Right lobe of liver (tissue), 6 donors: ENCODE measurements around the gene FAM3A. TPM values are rescaled to one million over a fixed set of nuclear protein-coding genes. Genes with fewer than 3 reads are reported as not detected.
A peak's percentile ranks its signal among the peaks of the same experiment; 100 is the strongest.

ENCODE experiments used
- ATAC-seq, 4 donors: fragments of 200-7000 bp; cut with Tn5 transposase; one replicate each; pipeline ENCODE4 v1.9.1; 2020; ENCODE audit warnings: mild to moderate bottlenecking in 4 of 4, moderate library complexity in 4 of 4
- DNase-seq, 3 donors: peaks; one replicate each; pipeline ENCODE4 v3.0.0-alpha.2; 2020
- H3K27ac ChIP-seq, 3 donors: fragments of 200-600 bp; one replicate each; pipeline ENCODE4 v1.8.0; 2022
- H3K27me3 ChIP-seq, 2 donors: fragments of 200-600 bp; one replicate each; pipeline ENCODE4 v1.8.0; 2022
- H3K36me3 ChIP-seq, 4 donors: fragments of 200-600 bp; sonication (generic) in 1 of 4; one replicate each; pipeline versions ENCODE4 v1.5.1 to v1.8.0; 2017 to 2022; ENCODE audit warnings: control low read depth in 1 of 4
- H3K4me1 ChIP-seq, 4 donors: fragments of 200-600 bp; sonication (generic) in 1 of 4; one replicate each; pipeline versions ENCODE4 v1.5.1 to v1.8.0; 2017 to 2022; ENCODE audit warnings: control low read depth in 1 of 4
- H3K4me3 ChIP-seq, 3 donors: fragments of 200-600 bp; one replicate each; pipeline ENCODE4 v1.8.0; 2022
- H3K9me3 ChIP-seq, 4 donors: fragments of 200-600 bp; sonication (generic) in 1 of 4; one replicate each; pipeline versions ENCODE4 v1.5.1 to v1.8.0; 2017 to 2022; ENCODE audit warnings: control low read depth in 1 of 4
- POLR2A ChIP-seq: fragments of 450-650 bp; IDR thresholded peaks from one replicate; pipeline ENCODE4 v1.6.1; 2017; ENCODE audit warnings: antibody characterized with exemption, mild to moderate bottlenecking
- WGBS: methylation state at CpG from one replicate; pipeline ENCODE4 v1.1.6; 2018; ENCODE audit warnings: low coverage, low lambda C conversion rate; ENCODE audit not compliant: insufficient coverage; ENCODE audit errors: missing lambda C conversion rate; 5-methylcytosine and 5-hydroxymethylcytosine counted together
- intact Hi-C, 2 donors: fragments of 100-400 bp; cut with DNase I; formaldehyde crosslinking; loops; one replicate each; pipeline versions ENCODE4 v1.11.2 to v1.14.1; 2022
- total RNA-seq, 6 experiments: library from RNA; depleted of rRNA in 2 of 6; stranded (reverse); fragments of >200 nt in 2 of 6; fragmentation: NEBNext Ultra II Directional in 3 of 6; extraction: Animal tissue kit (Norgen Biotek cat#: 25700) in 3 of 6; gene quantifications; one replicate each; pipeline versions ENCODE4 v1.1.0 to v1.2.4, GENCODE V29; 2016 to 2023
- TF ChIP-seq, protein P1 (sequence below), 4 donors: fragments of 200-600 bp in 3 of 4; fragments of 450-650 bp in 1 of 4; IDR thresholded peaks; one replicate each; pipeline versions ENCODE4 v1.5.1 to v1.8.0; 2016 to 2022; ENCODE audit warnings: antibody characterized with exemption in 4 of 4, mild to moderate bottlenecking in 2 of 4
- donor health status: DM: no; HTN: yes; CAD: no.
- donor health status: DM: no; HTN: no; CAD: no.
- donor health status: DM: no; HTN: no; CAD: no.
- donor health status: DM: no; HTN: yes; CAD: no.
- donor health status: DM: no; HTN: yes; CAD: no.

Gene FAM3A
- total RNA-seq, 6 experiments from 2014 or later = 23.5 to 44.2 (median 34.9) TPM

- intact Hi-C loops = no loop called here
- Histone ChIP-seq H3K4me3 (no peak overlapping the region), H3K9me3 (no peaks in the 10 kb centered on the region), H3K4me1 (no peaks in the 10 kb centered on the region), H3K27ac (no peak overlapping the region), H3K27me3 (no peaks in the 10 kb centered on the region), H3K36me3 (no peaks in the 10 kb centered on the region)
- ATAC-seq (no peak), DNase-seq (no peak)
- no peak for TF ChIP-seq POLR2A
- TF ChIP-seq, protein P1, sequence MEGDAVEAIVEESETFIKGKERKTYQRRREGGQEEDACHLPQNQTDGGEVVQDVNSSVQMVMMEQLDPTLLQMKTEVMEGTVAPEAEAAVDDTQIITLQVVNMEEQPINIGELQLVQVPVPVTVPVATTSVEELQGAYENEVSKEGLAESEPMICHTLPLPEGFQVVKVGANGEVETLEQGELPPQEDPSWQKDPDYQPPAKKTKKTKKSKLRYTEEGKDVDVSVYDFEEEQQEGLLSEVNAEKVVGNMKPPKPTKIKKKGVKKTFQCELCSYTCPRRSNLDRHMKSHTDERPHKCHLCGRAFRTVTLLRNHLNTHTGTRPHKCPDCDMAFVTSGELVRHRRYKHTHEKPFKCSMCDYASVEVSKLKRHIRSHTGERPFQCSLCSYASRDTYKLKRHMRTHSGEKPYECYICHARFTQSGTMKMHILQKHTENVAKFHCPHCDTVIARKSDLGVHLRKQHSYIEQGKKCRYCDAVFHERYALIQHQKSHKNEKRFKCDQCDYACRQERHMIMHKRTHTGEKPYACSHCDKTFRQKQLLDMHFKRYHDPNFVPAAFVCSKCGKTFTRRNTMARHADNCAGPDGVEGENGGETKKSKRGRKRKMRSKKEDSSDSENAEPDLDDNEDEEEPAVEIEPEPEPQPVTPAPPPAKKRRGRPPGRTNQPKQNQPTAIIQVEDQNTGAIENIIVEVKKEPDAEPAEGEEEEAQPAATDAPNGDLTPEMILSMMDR (IDR thresholded peaks at IDR 0.05) = no peak
- WGBS = 86% methylated on average over 2 of the region's 23 CpGs
Observed at GRCh38 chrX:154470914-154471568, 45.0 kb downstream of the FAM3A start.

DNA sequence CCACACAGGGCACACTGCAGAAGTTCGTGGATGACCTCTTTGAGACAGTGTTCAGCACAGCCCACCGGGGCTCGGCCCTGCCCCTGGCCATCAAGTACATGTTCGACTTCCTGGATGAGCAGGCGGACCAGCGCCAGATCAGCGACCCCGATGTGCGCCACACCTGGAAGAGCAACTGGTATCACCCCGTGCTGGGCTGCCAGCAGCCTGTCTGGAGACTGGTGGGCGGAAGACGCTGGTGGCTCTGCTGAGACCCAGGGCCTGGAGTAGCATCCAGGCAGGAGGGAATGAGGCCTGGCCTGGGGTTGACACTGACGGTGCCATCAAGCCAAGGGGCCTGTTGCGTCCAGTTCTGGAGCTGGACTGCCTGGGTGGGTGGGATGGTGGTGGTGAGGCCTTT, 45.6 kb downstream of the FAM3A start:
- Histone ChIP-seq H3K4me1 (no peaks in the 10 kb centered on the region), H3K36me3 (no peaks in the 10 kb centered on the region), H3K27ac (no peak overlapping the region), H3K27me3 (no peaks in the 10 kb centered on the region), H3K9me3 (no peaks in the 10 kb centered on the region), H3K4me3 (no peak overlapping the region)
- TF ChIP-seq POLR2A = no peak
- TF ChIP-seq, protein P1 (IDR thresholded peaks at IDR 0.05) = no peak
- intact Hi-C loops = no loop called here
- no CpG with 5 or more reads among the region's 14 CpGs for whole genome bisulfite sequencing
- DNase-seq (peak in 1 of 3 donors; percentile 16), ATAC-seq (no peak)

GRCh38 chrX:154469880-154470279, 46.2 kb downstream of the FAM3A start:
- no CpG with 5 or more reads among the region's 18 CpGs for WGBS
- H3K9me3 ChIP-seq = no peaks in the 10 kb centered on the region
- peak in 1 of 3 donors; percentile 14 for DNase-seq
- no peak overlapping the region for H3K27ac ChIP-seq
- H3K36me3 ChIP-seq = no peaks in the 10 kb centered on the region
- intact Hi-C loops = no loop called here
- no peaks in the 10 kb centered on the region for H3K27me3 ChIP-seq
- no peaks in the 10 kb centered on the region for H3K4me1 ChIP-seq
- TF ChIP-seq, protein P1 (IDR thresholded peaks at IDR 0.05) = no peak
- TF ChIP-seq POLR2A = no peak
- H3K4me3 ChIP-seq = no peak overlapping the region
- no peak for ATAC-seq

DNA sequence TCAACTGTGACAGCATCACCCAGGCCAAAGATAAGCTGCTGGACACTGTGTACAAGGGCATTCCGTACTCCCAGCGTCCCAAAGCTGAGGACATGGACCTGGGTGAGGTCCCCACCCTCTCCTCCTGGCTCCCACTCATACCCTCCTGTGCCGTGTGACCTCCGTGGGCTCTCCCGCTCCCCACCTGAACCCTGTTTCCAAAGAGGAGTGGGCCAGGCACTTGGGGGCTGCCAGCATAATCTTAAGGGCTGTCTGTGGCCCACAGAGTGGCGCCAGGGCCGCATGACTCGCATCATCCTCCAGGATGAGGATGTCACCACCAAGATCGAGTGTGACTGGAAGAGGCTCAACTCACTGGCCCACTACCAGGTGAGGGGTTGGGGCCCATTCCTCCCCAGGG, 46.9 kb downstream of the FAM3A start:
- TF ChIP-seq POLR2A = no peak
- TF ChIP-seq, protein P1 (IDR thresholded peaks at IDR 0.05) = no peak
- H3K4me3 ChIP-seq = no peak overlapping the region
- H3K27me3 ChIP-seq = no peaks in the 10 kb centered on the region
- no peak overlapping the region for H3K27ac ChIP-seq
- WGBS = 74% methylated on average over 3 of the region's 9 CpGs
- DNase-seq = no peak
- no peaks in the 10 kb centered on the region for H3K36me3 ChIP-seq
- no peaks in the 10 kb centered on the region for H3K4me1 ChIP-seq
- intact Hi-C loops = no loop called here
- no peaks in the 10 kb centered on the region for H3K9me3 ChIP-seq
- no peak for ATAC-seq
